ENCODE data around the gene EML1.

Gene EML1

GRCh38 chr14:99840774-99841305 lies 47.6 kb downstream of the EML1 start:
- no peak overlapping the region for H3K4me3 Mint-ChIP-seq
- DNase-seq (ENCODE audit: low spot score in 2 of 2) = no peak
- H3K27ac Mint-ChIP-seq (ENCODE audit: low read depth) = no peak overlapping the region
- no peaks in the 10 kb centered on the region for H3K4me1 Mint-ChIP-seq
- H3K9me3 Mint-ChIP-seq = no peaks in the 10 kb centered on the region
- H3K27me3 Mint-ChIP-seq = peaks cover 90% of the 10 kb centered on the region
- H3K36me3 Mint-ChIP-seq (ENCODE audit: insufficient read depth) = no peaks in the 10 kb centered on the region
- ATAC-seq (replicated peaks; ENCODE audit: extremely low read depth, poor library complexity, severe bottlenecking) = no peak

GRCh38 chr14:99841436-99842071 lies 48.3 kb downstream of the EML1 start:
- DNase-seq (ENCODE audit: low spot score in 2 of 2) (no peak), ATAC-seq (replicated peaks; ENCODE audit: extremely low read depth, poor library complexity, severe bottlenecking) (no peak)
- H3K9me3 Mint-ChIP-seq = no peaks in the 10 kb centered on the region
- no peak overlapping the region for H3K27ac Mint-ChIP-seq (ENCODE audit: low read depth)
- H3K4me3 Mint-ChIP-seq = no peak overlapping the region
- peaks cover 82% of the 10 kb centered on the region for H3K27me3 Mint-ChIP-seq
- H3K4me1 Mint-ChIP-seq = no peaks in the 10 kb centered on the region
- no peaks in the 10 kb centered on the region for H3K36me3 Mint-ChIP-seq (ENCODE audit: insufficient read depth)

- Mint-ChIP-seq H3K27me3 (peaks cover 82% of the 10 kb centered on the region), H3K27ac (ENCODE audit: low read depth) (no peak overlapping the region), H3K4me1 (no peaks in the 10 kb centered on the region), H3K9me3 (peaks cover 3% of the 10 kb centered on the region), H3K4me3 (no peak overlapping the region), H3K36me3 (ENCODE audit: insufficient read depth) (no peaks in the 10 kb centered on the region)
- no peak for DNase-seq (ENCODE audit: low spot score in 2 of 2)
- no peak for ATAC-seq (replicated peaks; ENCODE audit: extremely low read depth, poor library complexity, severe bottlenecking)
Measured at GRCh38 chr14:99842141-99842540, 48.9 kb downstream of the EML1 start.

GRCh38 chr14:99846808-99847207 lies 53.6 kb downstream of the EML1 start:
- Mint-ChIP-seq H3K27ac (ENCODE audit: low read depth) (no peak overlapping the region), H3K36me3 (ENCODE audit: insufficient read depth) (no peaks in the 10 kb centered on the region)
- ATAC-seq (replicated peaks; ENCODE audit: extremely low read depth, poor library complexity, severe bottlenecking) = no peak

GRCh38 chr14:99850709-99851108 lies 57.5 kb downstream of the EML1 start:
- no peaks in the 10 kb centered on the region for H3K36me3 Mint-ChIP-seq (ENCODE audit: insufficient read depth)
- DNase-seq (ENCODE audit: low spot score in 2 of 2) (no peak), ATAC-seq (replicated peaks; ENCODE audit: extremely low read depth, poor library complexity, severe bottlenecking) (no peak)
- peaks cover 5% of the 10 kb centered on the region for H3K9me3 Mint-ChIP-seq
- H3K4me3 Mint-ChIP-seq = no peak overlapping the region
- H3K27ac Mint-ChIP-seq (ENCODE audit: low read depth) = no peak overlapping the region
- peaks cover 63% of the 10 kb centered on the region for H3K27me3 Mint-ChIP-seq
- no peaks in the 10 kb centered on the region for H3K4me1 Mint-ChIP-seq

More at GRCh38 chr14:99846808-99847207, 53.6 kb downstream of the EML1 start:
- Mint-ChIP-seq H3K4me3 (no peak overlapping the region), H3K4me1 (no peaks in the 10 kb centered on the region), H3K27me3 (peaks cover 80% of the 10 kb centered on the region), H3K9me3 (peaks cover 5% of the 10 kb centered on the region)
- DNase-seq (ENCODE audit: low spot score in 2 of 2) = no peak

- Mint-ChIP-seq H3K4me3 (no peak overlapping the region), H3K36me3 (ENCODE audit: insufficient read depth) (no peaks in the 10 kb centered on the region), H3K27ac (ENCODE audit: low read depth) (no peak overlapping the region), H3K4me1 (no peaks in the 10 kb centered on the region), H3K27me3 (peaks cover 67% of the 10 kb centered on the region), H3K9me3 (no peaks in the 10 kb centered on the region)
- ATAC-seq (replicated peaks; ENCODE audit: extremely low read depth, poor library complexity, severe bottlenecking) = no peak
- DNase-seq (ENCODE audit: low spot score in 2 of 2) = no peak
Measured at GRCh38 chr14:99852578-99852977, 59.4 kb downstream of the EML1 start.

- Mint-ChIP-seq H3K27me3 (peaks cover 68% of the 10 kb centered on the region), H3K27ac (ENCODE audit: low read depth) (no peak overlapping the region), H3K9me3 (no peaks in the 10 kb centered on the region), H3K4me1 (no peaks in the 10 kb centered on the region), H3K36me3 (ENCODE audit: insufficient read depth) (no peaks in the 10 kb centered on the region), H3K4me3 (no peak overlapping the region)
- DNase-seq (ENCODE audit: low spot score in 2 of 2) (no peak), ATAC-seq (replicated peaks; ENCODE audit: extremely low read depth, poor library complexity, severe bottlenecking) (no peak)
Measured at GRCh38 chr14:99853206-99853605, 60.0 kb downstream of the EML1 start.

- ATAC-seq (replicated peaks; ENCODE audit: extremely low read depth, poor library complexity, severe bottlenecking) (no peak), DNase-seq (ENCODE audit: low spot score in 2 of 2) (no peak)
- H3K4me1 Mint-ChIP-seq = no peaks in the 10 kb centered on the region
- no peak overlapping the region for H3K27ac Mint-ChIP-seq (ENCODE audit: low read depth)
- H3K4me3 Mint-ChIP-seq = no peak overlapping the region
- no peaks in the 10 kb centered on the region for H3K36me3 Mint-ChIP-seq (ENCODE audit: insufficient read depth)
- peaks cover 67% of the 10 kb centered on the region for H3K27me3 Mint-ChIP-seq
- H3K9me3 Mint-ChIP-seq = no peaks in the 10 kb centered on the region
Measured at GRCh38 chr14:99854831-99855230, 61.6 kb downstream of the EML1 start.

GRCh38 chr14:99855271-99855670 lies 62.1 kb downstream of the EML1 start:
- Mint-ChIP-seq H3K36me3 (ENCODE audit: insufficient read depth) (no peaks in the 10 kb centered on the region), H3K9me3 (no peaks in the 10 kb centered on the region), H3K27ac (ENCODE audit: low read depth) (no peak overlapping the region), H3K4me3 (no peak overlapping the region), H3K27me3 (peaks cover 67% of the 10 kb centered on the region), H3K4me1 (no peaks in the 10 kb centered on the region)
- no peak for DNase-seq (ENCODE audit: low spot score in 2 of 2)
- ATAC-seq (replicated peaks; ENCODE audit: extremely low read depth, poor library complexity, severe bottlenecking) = no peak

- no peak overlapping the region for H3K27ac Mint-ChIP-seq (ENCODE audit: low read depth)
Measured at GRCh38 chr14:99857551-99857950, 64.3 kb downstream of the EML1 start.

GRCh38 chr14:99860219-99860618 lies 67.0 kb downstream of the EML1 start:
- no peak for ATAC-seq (replicated peaks; ENCODE audit: extremely low read depth, poor library complexity, severe bottlenecking)
- no peak for DNase-seq (ENCODE audit: low spot score in 2 of 2)
- Mint-ChIP-seq H3K27ac (ENCODE audit: low read depth) (no peak overlapping the region), H3K9me3 (no peaks in the 10 kb centered on the region), H3K36me3 (ENCODE audit: insufficient read depth) (no peaks in the 10 kb centered on the region), H3K4me3 (no peak overlapping the region), H3K27me3 (peaks cover 74% of the 10 kb centered on the region), H3K4me1 (no peaks in the 10 kb centered on the region)

More at GRCh38 chr14:99857551-99857950, 64.3 kb downstream of the EML1 start:
- no peaks in the 10 kb centered on the region for H3K4me1 Mint-ChIP-seq
- H3K36me3 Mint-ChIP-seq (ENCODE audit: insufficient read depth) = no peaks in the 10 kb centered on the region
- H3K4me3 Mint-ChIP-seq = no peak overlapping the region
- DNase-seq (ENCODE audit: low spot score in 2 of 2) (no peak), ATAC-seq (replicated peaks; ENCODE audit: extremely low read depth, poor library complexity, severe bottlenecking) (no peak)
- H3K27me3 Mint-ChIP-seq = peaks cover 65% of the 10 kb centered on the region
- no peaks in the 10 kb centered on the region for H3K9me3 Mint-ChIP-seq

GRCh38 chr14:99862136-99862535 lies 68.9 kb downstream of the EML1 start:
- ATAC-seq (replicated peaks; ENCODE audit: extremely low read depth, poor library complexity, severe bottlenecking) = no peak
- Mint-ChIP-seq H3K4me1 (no peaks in the 10 kb centered on the region), H3K27ac (ENCODE audit: low read depth) (no peak overlapping the region), H3K4me3 (no peak overlapping the region), H3K9me3 (no peaks in the 10 kb centered on the region), H3K36me3 (ENCODE audit: insufficient read depth) (no peaks in the 10 kb centered on the region), H3K27me3 (peaks cover 74% of the 10 kb centered on the region)
- DNase-seq (ENCODE audit: low spot score in 2 of 2) = no peak

GRCh38 chr14:99863059-99863458 lies 69.8 kb downstream of the EML1 start:
- H3K4me1 Mint-ChIP-seq = no peaks in the 10 kb centered on the region
- no peak overlapping the region for H3K27ac Mint-ChIP-seq (ENCODE audit: low read depth)
- no peak overlapping the region for H3K4me3 Mint-ChIP-seq
- H3K9me3 Mint-ChIP-seq = no peaks in the 10 kb centered on the region
- ATAC-seq (replicated peaks; ENCODE audit: extremely low read depth, poor library complexity, severe bottlenecking) = no peak
- H3K27me3 Mint-ChIP-seq = peaks cover 74% of the 10 kb centered on the region
- no peaks in the 10 kb centered on the region for H3K36me3 Mint-ChIP-seq (ENCODE audit: insufficient read depth)
- DNase-seq (ENCODE audit: low spot score in 2 of 2) = no peak

All from central memory CD8-positive, alpha-beta T cell (primary cell).